Measurements from ENCODE around the gene KCNG2.

GRCh38 chr18:79769698-79770500 is 27.8 kb upstream of the KCNG2 start:
- TF ChIP-seq CTCF (conservative IDR thresholded peaks at IDR 0.05; ENCODE audit: low read length) = no peak
- no peak for TF ChIP-seq EZH2phosphoT487 (IDR thresholded peaks at IDR 0.05; ENCODE audit: borderline replicate concordance, low read depth, low read length)

Data from OCI-LY7 (cell line).